GM18526 (cell line): ENCODE data around the gene NRAP.

Experiments
- POLR2A ChIP-seq: IDR thresholded peaks from 3 replicates; pipeline ENCODE4 v1.6.1; 2011; ENCODE audit not compliant: insufficient read length; ENCODE audit errors: extremely low read depth

NRAP gene, protein sequence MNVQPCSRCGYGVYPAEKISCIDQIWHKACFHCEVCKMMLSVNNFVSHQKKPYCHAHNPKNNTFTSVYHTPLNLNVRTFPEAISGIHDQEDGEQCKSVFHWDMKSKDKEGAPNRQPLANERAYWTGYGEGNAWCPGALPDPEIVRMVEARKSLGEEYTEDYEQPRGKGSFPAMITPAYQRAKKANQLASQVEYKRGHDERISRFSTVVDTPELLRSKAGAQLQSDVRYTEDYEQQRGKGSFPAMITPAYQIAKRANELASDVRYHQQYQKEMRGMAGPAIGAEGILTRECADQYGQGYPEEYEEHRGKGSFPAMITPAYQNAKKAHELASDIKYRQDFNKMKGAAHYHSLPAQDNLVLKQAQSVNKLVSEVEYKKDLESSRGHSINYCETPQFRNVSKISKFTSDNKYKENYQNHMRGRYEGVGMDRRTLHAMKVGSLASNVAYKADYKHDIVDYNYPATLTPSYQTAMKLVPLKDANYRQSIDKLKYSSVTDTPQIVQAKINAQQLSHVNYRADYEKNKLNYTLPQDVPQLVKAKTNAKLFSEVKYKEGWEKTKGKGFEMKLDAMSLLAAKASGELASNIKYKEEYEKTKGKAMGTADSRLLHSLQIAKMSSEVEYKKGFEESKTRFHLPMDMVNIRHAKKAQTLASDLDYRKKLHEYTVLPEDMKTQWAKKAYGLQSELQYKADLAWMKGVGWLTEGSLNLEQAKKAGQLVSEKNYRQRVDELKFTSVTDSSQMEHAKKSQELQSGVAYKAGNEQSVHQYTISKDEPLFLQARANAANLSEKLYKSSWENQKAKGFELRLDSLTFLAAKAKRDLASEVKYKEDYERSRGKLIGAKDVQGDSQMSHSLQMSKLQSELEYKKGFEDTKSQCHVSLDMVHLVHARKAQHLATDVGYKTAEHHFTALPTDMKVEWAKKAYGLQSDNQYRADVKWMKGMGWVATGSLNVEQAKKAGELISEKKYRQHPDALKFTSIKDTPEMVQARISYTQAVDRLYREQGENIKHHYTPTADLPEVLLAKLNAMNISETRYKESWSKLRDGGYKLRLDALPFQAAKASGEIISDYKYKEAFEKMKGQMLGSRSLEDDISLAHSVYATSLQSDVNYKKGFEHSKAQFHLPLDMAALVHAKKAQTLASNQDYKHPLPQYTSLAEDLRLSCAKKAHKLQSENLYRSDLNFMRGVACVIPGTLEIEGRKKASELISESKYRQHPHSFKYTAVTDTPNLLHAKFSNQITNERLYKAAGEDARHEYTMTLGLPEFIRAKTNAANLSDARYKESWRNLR (N-terminal part only)

DNA sequence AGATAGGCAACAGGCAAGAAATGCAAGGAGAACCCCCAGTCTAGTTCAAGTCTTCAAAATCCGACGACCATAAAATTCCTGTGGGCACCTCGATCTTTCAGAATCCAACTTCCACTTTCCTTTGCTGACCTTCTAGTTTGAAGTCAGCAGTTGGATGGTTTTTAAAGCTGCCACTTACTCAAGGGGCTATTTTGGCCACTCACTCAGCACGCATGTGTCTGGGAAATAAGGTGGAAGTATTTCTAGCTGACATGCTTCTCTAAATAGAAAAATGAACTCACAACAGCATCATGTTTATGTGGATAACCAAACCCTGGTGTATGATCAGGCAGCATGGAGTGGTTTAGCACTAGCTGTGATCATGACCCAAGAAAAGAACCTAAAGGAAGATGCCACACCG is at the start of gene NRAP:
Gene NRAP, minus strand, starts transcription at position 134 of the 400 bp plus-strand sequence. CDS start 159 bp downstream, outside the sequence.
- TF ChIP-seq POLR2A, result no peak

DNA sequence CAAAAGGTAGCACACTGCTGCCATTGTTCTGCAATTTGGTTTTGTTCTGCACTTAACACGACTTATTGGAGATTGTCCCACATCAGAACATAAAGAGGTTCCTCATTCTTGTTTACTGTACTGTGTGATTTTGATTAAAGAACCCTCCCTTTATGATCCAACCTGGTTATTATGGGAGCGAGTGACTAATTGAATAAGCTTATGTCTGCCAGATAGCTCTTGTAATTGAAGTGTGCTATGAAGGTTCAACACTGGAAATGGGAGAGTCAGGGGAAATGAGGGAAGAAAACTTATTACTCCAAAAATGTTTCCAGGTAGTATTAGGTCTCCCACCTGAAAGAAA is 49.8 kb upstream of the NRAP start:
- TF ChIP-seq POLR2A, result no peak

DNA sequence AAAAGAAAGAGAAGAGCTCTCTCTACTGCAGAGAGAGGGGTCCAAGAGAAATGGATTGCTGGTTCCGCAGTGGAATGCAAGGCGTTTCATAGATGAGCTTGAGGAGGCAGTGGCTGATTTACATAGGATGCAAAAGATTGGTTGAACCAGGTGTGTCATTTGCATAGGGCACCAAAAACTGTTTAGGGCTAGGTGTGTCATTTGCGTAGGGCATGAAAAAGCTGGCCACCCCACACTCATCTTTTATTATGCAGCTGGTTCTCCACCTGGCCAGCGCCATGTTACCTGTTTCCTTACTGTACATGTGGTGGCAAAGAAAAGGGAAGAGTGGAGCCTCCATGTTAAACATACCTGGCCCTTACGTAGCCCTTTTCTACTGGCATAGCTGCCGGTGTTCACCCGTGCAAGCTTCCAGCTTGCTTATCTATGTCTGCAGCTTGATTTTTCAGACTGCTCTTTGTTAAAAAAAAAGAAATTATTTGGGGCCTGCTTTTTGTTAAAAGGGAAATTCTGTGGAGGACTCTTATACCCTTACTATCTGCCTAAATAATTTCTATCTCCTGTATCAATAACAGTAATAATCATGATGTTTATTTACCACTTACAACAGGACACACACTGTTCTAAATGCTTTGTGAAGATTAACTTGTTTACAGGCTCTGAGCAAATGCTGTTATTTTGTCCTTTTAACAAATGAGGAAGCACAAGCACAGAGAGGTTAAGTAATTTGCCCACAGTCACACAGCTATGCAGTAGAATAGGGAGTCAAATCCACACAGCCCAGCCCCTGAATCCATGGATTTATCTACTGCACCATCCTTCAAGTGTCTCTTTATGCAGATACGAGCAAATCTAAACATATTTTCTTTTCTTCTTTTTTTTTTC is 49.2 kb upstream of the NRAP start:
- TF ChIP-seq POLR2A, result no peak

DNA sequence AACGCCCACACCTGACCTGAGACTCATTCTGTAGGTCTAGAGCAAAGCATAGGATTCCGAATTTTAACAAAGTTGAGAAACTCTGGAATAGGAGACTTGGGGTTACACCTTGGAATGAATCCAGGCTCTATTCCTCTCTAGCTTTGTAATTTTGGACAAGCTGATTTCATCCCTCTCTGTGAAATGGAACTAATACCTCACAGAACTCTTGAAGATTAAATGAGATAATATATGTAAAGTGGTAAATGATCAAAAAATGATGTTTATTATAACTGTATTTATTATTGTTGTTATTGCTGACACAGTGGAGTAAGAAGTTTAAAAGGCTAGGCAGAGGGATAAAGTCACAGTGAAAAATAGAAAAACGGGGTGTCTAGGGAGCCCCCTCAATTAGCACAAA is 48.2 kb upstream of the NRAP start:
- no peak for TF ChIP-seq POLR2A

DNA sequence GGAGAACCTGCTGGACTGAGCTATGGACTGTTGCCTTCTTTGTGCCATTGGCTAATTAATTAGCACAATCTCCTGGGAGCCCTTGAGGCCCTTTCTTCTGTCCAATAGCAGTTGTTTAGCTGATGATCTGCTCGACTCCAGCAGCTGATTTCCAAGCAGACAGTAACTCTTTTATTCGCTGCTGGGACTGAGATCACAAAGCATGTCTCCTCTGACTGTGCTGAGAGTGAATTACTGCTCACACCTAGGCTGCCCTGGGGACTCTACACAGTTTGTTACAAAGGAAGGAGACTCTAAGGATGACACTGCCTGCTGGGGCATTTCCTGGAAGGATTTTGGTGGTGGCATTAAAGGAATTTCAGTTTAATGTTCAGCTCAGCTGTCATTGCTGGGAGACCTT is 47.3 kb upstream of the NRAP start:
- TF ChIP-seq POLR2A, result no peak

DNA sequence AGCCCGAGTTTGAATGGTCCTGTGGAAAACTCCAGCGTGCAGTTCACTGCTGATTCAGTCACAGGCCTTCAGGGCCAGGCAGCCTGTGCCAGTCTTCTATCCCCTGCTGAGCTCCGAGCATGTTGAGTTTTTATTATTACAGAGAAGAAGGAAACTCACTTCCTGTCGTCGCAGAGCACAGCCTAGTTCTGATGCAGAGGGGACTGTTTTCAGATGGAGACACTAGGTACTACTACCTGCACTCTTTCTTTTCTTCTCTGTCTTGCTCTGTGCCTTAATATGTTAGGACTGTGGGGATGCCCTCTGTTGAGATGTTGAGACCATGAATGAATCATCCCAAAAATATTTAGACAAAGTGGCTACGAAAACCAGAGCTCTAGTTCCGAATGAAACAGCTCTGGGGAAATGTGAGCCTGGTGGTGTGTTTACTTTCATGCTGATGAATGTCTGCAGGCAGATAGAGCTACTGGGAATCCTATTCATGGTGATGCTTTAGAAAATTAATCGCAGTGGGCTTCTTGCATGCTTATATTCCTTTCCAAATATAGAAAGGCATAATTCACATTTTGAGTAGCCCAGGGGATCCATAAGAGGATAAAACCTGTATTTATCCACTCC is 45.5 kb upstream of the NRAP start:
- TF ChIP-seq POLR2A, result no peak

DNA sequence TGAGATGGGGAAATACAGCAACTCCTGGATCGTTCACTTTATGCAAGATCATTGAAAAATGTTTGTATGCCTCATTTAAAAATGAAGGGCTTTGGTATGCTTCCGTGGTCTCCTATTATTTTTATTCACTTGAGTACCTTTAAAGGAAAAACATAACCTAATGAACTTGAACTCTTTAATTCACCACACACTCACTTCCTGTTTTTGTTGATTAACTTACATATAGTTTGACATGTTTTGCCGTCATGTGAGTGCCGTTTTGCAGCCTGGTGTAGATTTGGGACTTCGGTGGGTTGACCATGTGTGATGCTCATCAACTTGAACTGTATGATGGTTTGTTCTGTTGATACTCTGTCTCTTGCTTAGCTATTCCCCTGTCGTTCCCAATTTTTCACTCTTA is 44.8 kb upstream of the NRAP start:
- no peak for TF ChIP-seq POLR2A

DNA sequence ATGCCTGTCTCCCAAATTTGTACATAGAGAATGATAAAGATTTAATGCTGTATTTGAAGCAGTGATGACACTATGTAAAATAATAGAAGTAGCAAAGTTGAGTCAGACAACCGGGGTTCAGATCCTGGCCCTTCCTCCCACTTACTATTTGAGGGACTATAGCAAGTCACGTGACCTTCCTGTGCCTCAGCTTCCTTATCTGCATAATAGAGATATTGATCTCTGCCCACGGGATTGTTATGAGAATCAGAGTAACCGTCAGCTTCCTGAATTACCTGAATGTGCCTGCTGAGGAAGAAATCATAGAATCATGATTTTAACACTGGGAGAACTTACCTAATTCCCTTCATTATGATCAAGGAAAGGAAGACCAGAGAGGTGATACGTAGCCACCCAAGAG is 42.8 kb upstream of the NRAP start:
- no peak for TF ChIP-seq POLR2A

DNA sequence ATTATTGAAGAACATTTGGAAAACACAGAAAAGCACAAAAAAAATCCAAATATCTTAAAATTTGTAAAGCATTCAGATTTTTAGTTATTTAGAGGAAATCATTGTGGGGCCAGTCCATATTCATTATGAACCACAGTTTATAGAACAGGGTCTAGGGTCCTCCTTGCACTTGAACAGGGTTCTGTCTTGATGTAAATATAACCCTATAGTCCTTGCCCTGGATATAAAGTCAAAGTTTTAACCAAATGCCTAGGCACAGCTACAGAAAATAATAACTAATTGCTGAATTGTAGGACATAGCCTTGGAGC is 41.5 kb upstream of the NRAP start:
- TF ChIP-seq POLR2A, result no peak

DNA sequence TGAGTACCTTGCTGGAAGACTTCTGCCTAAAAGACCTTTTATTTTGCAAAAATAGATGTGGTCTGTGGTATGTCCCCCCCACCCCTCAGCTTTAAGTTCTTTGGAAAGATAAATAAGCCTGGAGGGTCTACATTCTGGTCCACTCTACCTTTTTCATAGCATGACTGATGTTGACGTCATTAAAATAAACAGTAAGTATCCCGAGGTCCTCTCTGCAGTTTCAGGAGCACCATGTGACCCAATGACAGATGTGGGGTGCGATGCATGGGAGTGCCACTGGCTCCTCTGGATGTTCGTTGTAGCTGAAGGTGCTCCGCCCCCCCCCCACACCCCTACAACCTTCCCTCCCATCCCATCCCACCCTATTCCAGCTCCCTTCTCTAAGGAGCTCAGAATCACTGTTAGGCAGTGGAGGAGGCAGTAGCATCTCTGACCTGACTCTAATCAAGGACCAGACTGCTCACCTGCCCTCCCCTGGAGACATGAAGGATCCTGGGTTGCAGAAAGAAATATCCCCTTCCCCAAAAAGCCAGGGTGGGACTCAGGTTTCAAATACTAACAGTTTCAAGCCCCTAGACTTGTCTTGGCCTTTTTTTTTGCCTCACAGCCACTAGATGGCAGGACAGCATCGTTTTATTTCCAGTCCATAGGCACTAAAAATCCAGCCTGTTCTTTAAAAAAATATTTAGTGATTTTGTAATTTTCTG is 40.9 kb upstream of the NRAP start:
- TF ChIP-seq POLR2A, result no peak

DNA sequence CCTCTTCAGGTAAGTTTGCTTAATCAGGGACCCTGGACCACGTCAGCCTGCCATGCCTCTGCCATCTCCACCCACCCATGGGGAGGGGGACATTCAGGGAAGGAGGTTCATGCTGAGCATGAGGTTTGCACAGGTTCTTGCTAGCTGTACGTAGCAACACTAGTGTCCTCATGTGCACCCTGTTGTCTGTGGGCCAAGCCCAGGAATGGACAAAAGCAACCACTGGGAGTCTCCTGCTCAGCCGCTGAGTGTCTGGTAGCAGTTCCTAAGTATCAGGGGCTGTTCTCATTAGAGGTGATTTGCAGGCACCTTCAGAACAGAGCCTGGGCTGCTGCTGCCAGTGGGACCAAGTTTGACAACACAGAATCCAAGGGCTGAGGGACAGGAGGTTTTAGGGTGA is 33.8 kb upstream of the NRAP start:
- no peak for TF ChIP-seq POLR2A

DNA sequence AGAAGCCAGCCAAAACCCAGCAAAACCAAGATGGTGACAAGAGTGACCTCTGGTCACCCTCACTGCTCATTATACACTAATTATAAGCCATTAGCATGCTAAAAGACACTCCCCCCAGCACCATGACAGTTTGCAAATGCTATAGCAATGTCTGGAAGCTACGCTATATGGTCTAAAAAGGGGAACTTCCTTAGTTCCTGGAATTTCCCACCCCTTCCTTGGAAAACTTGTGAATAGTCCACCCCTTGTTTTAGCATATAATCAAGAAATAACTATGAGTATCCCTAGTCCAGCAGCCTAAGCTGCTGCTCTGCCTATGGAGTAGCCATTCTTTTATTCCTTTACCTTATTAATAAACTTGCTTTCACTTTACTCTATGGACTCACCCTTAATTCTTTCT is 31.9 kb upstream of the NRAP start:
- TF ChIP-seq POLR2A, result no peak

DNA sequence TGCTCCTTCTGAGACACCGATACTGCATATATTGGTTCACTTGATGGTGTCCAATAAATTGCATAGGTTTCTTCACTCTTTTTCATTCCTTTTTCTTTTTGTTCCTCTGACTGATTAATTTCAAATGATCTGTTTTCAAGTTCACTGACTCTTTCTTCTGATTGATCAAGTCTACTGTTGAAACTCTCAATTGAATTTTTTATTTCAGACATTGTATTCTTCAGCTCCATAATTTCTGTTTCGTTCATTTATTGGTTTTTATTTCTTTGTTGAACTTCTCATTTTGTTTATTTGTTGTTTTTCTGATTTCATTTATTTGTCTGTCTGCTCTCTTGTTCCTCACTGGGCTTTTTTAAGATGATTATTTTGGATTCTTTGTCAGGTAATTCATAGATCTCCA is 29.5 kb upstream of the NRAP start:
- no peak for TF ChIP-seq POLR2A

DNA sequence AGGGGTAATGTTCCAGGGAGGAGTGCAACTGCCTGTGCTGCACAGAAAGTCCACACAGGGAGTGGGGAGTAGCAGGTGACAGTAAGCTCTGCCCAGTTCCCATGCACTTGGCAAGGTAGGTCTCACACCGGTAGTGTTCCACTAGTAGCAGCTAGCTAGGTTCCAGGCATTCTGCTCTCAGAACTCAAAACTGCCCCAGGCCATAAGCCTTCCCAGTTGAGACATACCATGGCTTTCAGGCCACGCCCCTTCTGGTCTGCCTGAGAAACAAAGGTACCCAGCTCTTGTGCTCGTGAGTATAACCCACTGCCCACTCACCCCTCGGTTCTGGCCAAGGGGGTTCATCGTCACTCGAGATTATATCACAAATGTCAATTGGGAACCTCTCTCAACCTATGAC is 28.4 kb upstream of the NRAP start:
- no peak for TF ChIP-seq POLR2A

DNA sequence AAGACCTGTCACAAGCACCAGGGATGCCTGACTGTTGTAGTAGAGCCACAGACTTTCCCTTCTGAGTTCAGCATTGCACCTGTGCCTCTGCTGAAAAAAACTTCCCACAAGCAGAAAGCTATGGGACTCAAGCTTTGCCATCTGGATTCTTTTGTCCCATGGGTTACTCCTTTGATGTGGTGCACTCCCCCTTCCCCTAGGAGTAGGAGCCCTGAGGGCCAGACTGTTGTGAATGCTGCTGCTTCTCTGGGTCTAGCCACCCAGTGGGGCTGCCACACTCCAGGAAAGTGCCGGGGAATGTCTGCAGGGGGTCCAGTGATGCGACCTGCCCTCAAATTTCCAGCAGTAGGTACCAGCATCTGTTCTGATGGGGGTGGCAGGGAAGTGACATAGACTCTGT is 27.5 kb upstream of the NRAP start:
- TF ChIP-seq POLR2A, result no peak
